DOHH2 (cell line): ENCODE data around the gene USF2.
A peak's percentile ranks its signal among the peaks of the same experiment; 100 is the strongest.

ENCODE experiments used
- H3F3A ChIP-seq: fragments of 200-600 bp; sonication (generic), shearing (Covaris generic); 2 replicates; pipeline ENCODE4 v1.6.0; 2016; ENCODE audit warnings: antibody characterized with exemption, mild to moderate bottlenecking; ENCODE audit not compliant: control insufficient read depth, insufficient read depth
- H3K27ac ChIP-seq: fragments of 200-600 bp; sonication (generic); 2 replicates; pipeline ENCODE4 v1.5.1; 2014; ENCODE audit warnings: low read depth, mild to moderate bottlenecking, low read length, moderate library complexity
- H3K27me3 ChIP-seq: fragments of 200-600 bp; sonication (generic); 2 replicates; pipeline ENCODE4 v1.6.1; 2014; ENCODE audit warnings: mild to moderate bottlenecking, low read length, mixed read lengths; ENCODE audit not compliant: control insufficient read depth
- H3K36me3 ChIP-seq: fragments of 200-600 bp; sonication (generic); 2 replicates; pipeline ENCODE4 v1.6.1; 2014; ENCODE audit warnings: mild to moderate bottlenecking, low read length, moderate library complexity, mixed read lengths; ENCODE audit not compliant: control insufficient read depth
- H3K4me1 ChIP-seq: fragments of 200-600 bp; sonication (generic); 2 replicates; pipeline ENCODE4 v1.6.1; 2014; ENCODE audit warnings: mild to moderate bottlenecking, low read length, mixed read lengths; ENCODE audit not compliant: control insufficient read depth
- H3K4me2 ChIP-seq: fragments of 200-600 bp; sonication (generic); 2 replicates; pipeline ENCODE4 v1.6.0; 2014; ENCODE audit warnings: mild to moderate bottlenecking, low read length, moderate library complexity
- H3K4me3 ChIP-seq: fragments of 200-600 bp; sonication (generic); 2 replicates; pipeline ENCODE4 v1.5.1; 2014; ENCODE audit warnings: mild to moderate bottlenecking, low read length, mixed read lengths
- H3K79me2 ChIP-seq: fragments of 200-600 bp; sonication (generic); 2 replicates; pipeline ENCODE4 v1.6.1; 2014; ENCODE audit warnings: mild to moderate bottlenecking, low read length, mixed read lengths; ENCODE audit not compliant: control insufficient read depth
- H3K9me2 ChIP-seq: fragments of 200-600 bp; sonication (generic); replicated peaks from 2 replicates; pipeline ENCODE4 v1.6.1; 2014; ENCODE audit warnings: mild to moderate bottlenecking, low read length, mixed read lengths; ENCODE audit not compliant: control insufficient read depth
- H3K9me3 ChIP-seq: fragments of 200-600 bp; sonication (generic); 2 replicates; pipeline ENCODE4 v1.6.1; 2014; ENCODE audit warnings: antibody characterized with exemption, low read length, mixed read lengths; ENCODE audit not compliant: control insufficient read depth, insufficient read depth
- H4K20me1 ChIP-seq: fragments of 200-600 bp; sonication (generic); 2 replicates; pipeline ENCODE4 v1.6.0; 2014; ENCODE audit warnings: low read depth, mild to moderate bottlenecking, antibody characterized with exemption, low read length, moderate library complexity; ENCODE audit not compliant: control insufficient read depth, insufficient read depth
- CTCF ChIP-seq: fragments of 200-600 bp; sonication (generic); IDR thresholded peaks from one replicate; pipeline ENCODE4 v1.5.1; 2014; ENCODE audit warnings: antibody characterized with exemption, mild to moderate bottlenecking, low read depth, low read length; ENCODE audit not compliant: poor library complexity, severe bottlenecking
- EZH2phosphoT487 ChIP-seq: fragments of 200-600 bp; sonication (generic); IDR thresholded peaks from 2 replicates; pipeline ENCODE4 v1.6.1; 2017; ENCODE audit warnings: borderline replicate concordance, mild to moderate bottlenecking, antibody characterized with exemption, low read length, moderate library complexity, mixed read lengths

Gene USF2

GRCh38 chr19:35305181-35305580 is 36.4 kb downstream of the USF2 start:
- Histone ChIP-seq H3K27me3 (no peaks in the 10 kb centered on the region), H3K4me1 (peaks cover 53% of the 10 kb centered on the region), H3K9me3 (no peaks in the 10 kb centered on the region), H4K20me1 (no peaks in the 10 kb centered on the region), H3K4me3 (no peak overlapping the region), H3K27ac (peak overlapping the region; percentile 20; the same call in 1 of the 2 replicates), H3F3A (peaks cover 7% of the 10 kb centered on the region), H3K4me2 (peak overlapping the region; percentile 54), H3K9me2 (no peaks in the 10 kb centered on the region), H3K79me2 (no peaks in the 10 kb centered on the region), H3K36me3 (no peaks in the 10 kb centered on the region)
- TF ChIP-seq EZH2phosphoT487 (no peak), CTCF (no peak)

- Histone ChIP-seq H3K4me2 (peak overlapping the region; percentile 54), H3F3A (peaks cover 7% of the 10 kb centered on the region; the same call in 1 of the 2 replicates), H3K9me3 (no peaks in the 10 kb centered on the region), H3K36me3 (no peaks in the 10 kb centered on the region), H3K9me2 (no peaks in the 10 kb centered on the region), H4K20me1 (no peaks in the 10 kb centered on the region), H3K4me3 (no peak overlapping the region; the same call in 1 of the 2 replicates), H3K4me1 (peaks cover 66% of the 10 kb centered on the region), H3K27ac (peak overlapping the region; percentile 21; the same call in 1 of the 2 replicates), H3K27me3 (no peaks in the 10 kb centered on the region), H3K79me2 (no peaks in the 10 kb centered on the region)
- TF ChIP-seq EZH2phosphoT487 = no peak
- TF ChIP-seq CTCF = peak; percentile 72
Observed at GRCh38 chr19:35306473-35307246, 37.9 kb downstream of the USF2 start.

DNA sequence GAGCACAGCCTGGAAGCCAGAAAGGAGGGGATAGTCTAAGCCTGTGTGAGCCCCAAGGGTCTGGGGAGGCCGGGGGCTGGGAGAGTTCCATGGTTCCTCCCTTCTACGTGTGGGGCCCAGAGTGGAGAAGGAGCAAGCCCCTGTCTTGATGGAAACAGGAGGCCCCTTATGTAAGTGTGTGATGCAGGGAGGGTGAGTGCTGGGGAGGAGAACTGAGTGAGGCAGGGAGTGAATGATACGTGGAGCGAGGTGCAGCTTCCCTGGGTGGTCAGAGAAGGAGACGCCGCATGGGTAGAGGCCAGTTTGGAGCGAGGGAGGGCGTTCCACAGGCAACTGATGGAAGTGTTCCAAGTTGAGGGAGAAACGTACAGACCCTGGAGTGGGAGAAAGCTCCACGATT is 39.2 kb downstream of the USF2 start:
- Histone ChIP-seq H3K4me1 (peaks cover 79% of the 10 kb centered on the region), H3K36me3 (no peaks in the 10 kb centered on the region), H3K27ac (no peak overlapping the region), H3K9me3 (no peaks in the 10 kb centered on the region), H3K27me3 (no peaks in the 10 kb centered on the region), H3K4me3 (peak overlapping the region; percentile 43), H3K4me2 (peak overlapping the region; percentile 54), H4K20me1 (no peaks in the 10 kb centered on the region), H3K79me2 (no peaks in the 10 kb centered on the region), H3K9me2 (no peaks in the 10 kb centered on the region), H3F3A (peaks cover 8% of the 10 kb centered on the region; the same call in 1 of the 2 replicates)
- TF ChIP-seq EZH2phosphoT487 = no peak

GRCh38 chr19:35308910-35309309 is 40.1 kb downstream of the USF2 start:
- Histone ChIP-seq H3K4me1 (peaks cover 82% of the 10 kb centered on the region), H3F3A (peaks cover 9% of the 10 kb centered on the region; the same call in 1 of the 2 replicates), H3K27ac (no peak overlapping the region), H3K36me3 (no peaks in the 10 kb centered on the region), H3K9me2 (no peaks in the 10 kb centered on the region), H3K9me3 (no peaks in the 10 kb centered on the region), H3K4me3 (no peak overlapping the region), H3K4me2 (no peak overlapping the region), H3K79me2 (no peaks in the 10 kb centered on the region), H4K20me1 (no peaks in the 10 kb centered on the region), H3K27me3 (no peaks in the 10 kb centered on the region)
- TF ChIP-seq CTCF (no peak), EZH2phosphoT487 (no peak)
